ENCODE data around the gene ADCY6. TPM values are rescaled to one million over a fixed set of nuclear protein-coding genes. Genes with fewer than 3 reads are reported as not detected.

The ADCY6 gene
- total RNA-seq, 1 donor = 30.8 TPM

DNA sequence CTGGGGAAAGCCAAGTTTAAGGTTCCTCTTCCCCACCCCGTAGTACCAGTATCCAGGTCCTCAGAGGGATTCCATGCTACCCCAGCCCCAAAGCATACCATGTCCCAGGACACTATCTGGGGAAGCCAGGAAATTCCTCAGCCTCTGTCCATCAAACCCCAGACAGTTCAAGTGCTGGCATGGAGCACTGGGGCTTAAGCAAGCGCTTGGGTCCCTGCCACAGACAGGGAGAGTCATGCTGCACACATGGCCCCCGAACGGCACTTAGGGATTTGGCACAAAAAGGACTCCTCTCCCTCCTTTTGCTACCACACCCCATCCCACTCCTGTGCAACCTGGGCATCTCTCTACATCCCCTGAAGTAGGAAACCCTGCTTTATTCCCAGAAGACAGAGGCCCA is 21.8 kb downstream of the ADCY6 start:
- Histone ChIP-seq H3K27ac (ENCODE audit: low read depth, low read length) (no peak overlapping the region), H3K36me3 (ENCODE audit: insufficient read depth, low read length) (peaks cover 41% of the 10 kb centered on the region), H2AFZ (ENCODE audit: low read length) (no peak overlapping the region), H3K9me3 (ENCODE audit: low read depth, low read length) (no peaks in the 10 kb centered on the region), H3K4me3 (ENCODE audit: insufficient read depth, low read length) (no peak overlapping the region), H3K79me2 (ENCODE audit: insufficient read depth, low read length) (no peaks in the 10 kb centered on the region), H3K4me1 (ENCODE audit: insufficient read depth, low read length) (peaks cover 23% of the 10 kb centered on the region), H3K4me2 (ENCODE audit: insufficient read depth, low read length) (no peak overlapping the region), H3K27me3 (ENCODE audit: insufficient read depth, low read length) (no peaks in the 10 kb centered on the region), H4K20me1 (ENCODE audit: insufficient read depth, low read length) (peaks cover 22% of the 10 kb centered on the region)
- DNase-seq (ENCODE audit: insufficient read length, low spot score, missing footprints) = peak; percentile 46
- TF ChIP-seq, protein P1, sequence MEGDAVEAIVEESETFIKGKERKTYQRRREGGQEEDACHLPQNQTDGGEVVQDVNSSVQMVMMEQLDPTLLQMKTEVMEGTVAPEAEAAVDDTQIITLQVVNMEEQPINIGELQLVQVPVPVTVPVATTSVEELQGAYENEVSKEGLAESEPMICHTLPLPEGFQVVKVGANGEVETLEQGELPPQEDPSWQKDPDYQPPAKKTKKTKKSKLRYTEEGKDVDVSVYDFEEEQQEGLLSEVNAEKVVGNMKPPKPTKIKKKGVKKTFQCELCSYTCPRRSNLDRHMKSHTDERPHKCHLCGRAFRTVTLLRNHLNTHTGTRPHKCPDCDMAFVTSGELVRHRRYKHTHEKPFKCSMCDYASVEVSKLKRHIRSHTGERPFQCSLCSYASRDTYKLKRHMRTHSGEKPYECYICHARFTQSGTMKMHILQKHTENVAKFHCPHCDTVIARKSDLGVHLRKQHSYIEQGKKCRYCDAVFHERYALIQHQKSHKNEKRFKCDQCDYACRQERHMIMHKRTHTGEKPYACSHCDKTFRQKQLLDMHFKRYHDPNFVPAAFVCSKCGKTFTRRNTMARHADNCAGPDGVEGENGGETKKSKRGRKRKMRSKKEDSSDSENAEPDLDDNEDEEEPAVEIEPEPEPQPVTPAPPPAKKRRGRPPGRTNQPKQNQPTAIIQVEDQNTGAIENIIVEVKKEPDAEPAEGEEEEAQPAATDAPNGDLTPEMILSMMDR (IDR thresholded peaks at IDR 0.05; ENCODE audit: extremely low read depth, low read depth, low read length) = no peak

DNA sequence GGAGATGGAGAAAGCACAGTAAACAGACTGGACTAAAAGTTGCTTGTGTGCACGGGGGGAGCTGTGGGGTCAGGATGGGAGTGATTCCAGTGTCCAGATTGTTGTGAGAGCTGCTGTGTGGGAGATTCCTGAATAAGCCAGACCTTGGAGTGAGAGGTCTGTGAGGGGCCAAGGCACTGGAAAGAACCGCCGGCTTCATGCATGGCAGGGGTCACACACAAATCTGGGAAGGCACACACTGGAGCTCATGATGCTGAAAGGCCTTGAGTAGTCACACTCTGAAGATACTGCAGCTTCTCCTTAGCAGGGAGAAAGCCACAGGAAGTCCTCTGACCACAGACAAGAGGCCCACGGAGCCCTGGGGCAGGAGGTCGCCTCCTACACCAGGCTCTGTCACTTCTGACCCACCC is 23.1 kb downstream of the ADCY6 start:
- Histone ChIP-seq H3K79me2 (ENCODE audit: insufficient read depth, low read length) (no peaks in the 10 kb centered on the region), H3K4me3 (ENCODE audit: insufficient read depth, low read length) (no peak overlapping the region), H3K4me2 (ENCODE audit: insufficient read depth, low read length) (peak overlapping the region; percentile 24), H3K4me1 (ENCODE audit: insufficient read depth, low read length) (peaks cover 23% of the 10 kb centered on the region), H3K27me3 (ENCODE audit: insufficient read depth, low read length) (no peaks in the 10 kb centered on the region), H3K27ac (ENCODE audit: low read depth, low read length) (peak overlapping the region; percentile 13), H2AFZ (ENCODE audit: low read length) (no peak overlapping the region), H3K9me3 (ENCODE audit: low read depth, low read length) (no peaks in the 10 kb centered on the region), H4K20me1 (ENCODE audit: insufficient read depth, low read length) (peaks cover 18% of the 10 kb centered on the region), H3K36me3 (ENCODE audit: insufficient read depth, low read length) (peaks cover 28% of the 10 kb centered on the region)
- peak; percentile 54 for DNase-seq (ENCODE audit: insufficient read length, low spot score, missing footprints)
- TF ChIP-seq, protein P1 (IDR thresholded peaks at IDR 0.05; ENCODE audit: extremely low read depth, low read depth, low read length) = no peak

DNA sequence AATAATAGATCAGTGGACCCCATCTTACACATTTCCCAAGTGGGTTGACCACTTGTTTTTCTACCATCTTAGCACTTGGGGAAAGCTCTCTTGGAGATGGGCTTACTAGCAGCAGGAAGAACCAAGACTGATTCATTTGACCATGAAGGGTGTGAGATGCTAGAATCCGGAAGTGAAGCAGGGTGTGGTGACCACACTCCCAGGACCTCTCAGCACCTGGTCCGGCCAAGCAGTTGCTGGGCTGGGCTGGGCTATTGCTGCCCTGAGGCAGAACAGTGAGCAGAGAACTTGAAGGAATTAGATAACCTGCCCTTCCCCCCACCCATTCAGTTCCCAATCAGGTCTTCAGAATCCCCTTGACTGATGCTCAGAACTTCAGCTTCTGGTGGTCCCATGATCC is 24.4 kb downstream of the ADCY6 start:
- DNase-seq (ENCODE audit: insufficient read length, low spot score, missing footprints) = no peak
- no peak overlapping the region for H3K4me3 ChIP-seq (ENCODE audit: insufficient read depth, low read length)
- H3K36me3 ChIP-seq (ENCODE audit: insufficient read depth, low read length) = peaks cover 22% of the 10 kb centered on the region
- peaks cover 18% of the 10 kb centered on the region for H4K20me1 ChIP-seq (ENCODE audit: insufficient read depth, low read length)
- no peak overlapping the region for H3K4me2 ChIP-seq (ENCODE audit: insufficient read depth, low read length)
- no peaks in the 10 kb centered on the region for H3K79me2 ChIP-seq (ENCODE audit: insufficient read depth, low read length)
- TF ChIP-seq, protein P1 (IDR thresholded peaks at IDR 0.05; ENCODE audit: extremely low read depth, low read depth, low read length) = no peak
- no peaks in the 10 kb centered on the region for H3K9me3 ChIP-seq (ENCODE audit: low read depth, low read length)
- no peak overlapping the region for H3K27ac ChIP-seq (ENCODE audit: low read depth, low read length)
- H2AFZ ChIP-seq (ENCODE audit: low read length) = no peak overlapping the region
- no peaks in the 10 kb centered on the region for H3K27me3 ChIP-seq (ENCODE audit: insufficient read depth, low read length)
- H3K4me1 ChIP-seq (ENCODE audit: insufficient read depth, low read length) = peaks cover 23% of the 10 kb centered on the region

DNA sequence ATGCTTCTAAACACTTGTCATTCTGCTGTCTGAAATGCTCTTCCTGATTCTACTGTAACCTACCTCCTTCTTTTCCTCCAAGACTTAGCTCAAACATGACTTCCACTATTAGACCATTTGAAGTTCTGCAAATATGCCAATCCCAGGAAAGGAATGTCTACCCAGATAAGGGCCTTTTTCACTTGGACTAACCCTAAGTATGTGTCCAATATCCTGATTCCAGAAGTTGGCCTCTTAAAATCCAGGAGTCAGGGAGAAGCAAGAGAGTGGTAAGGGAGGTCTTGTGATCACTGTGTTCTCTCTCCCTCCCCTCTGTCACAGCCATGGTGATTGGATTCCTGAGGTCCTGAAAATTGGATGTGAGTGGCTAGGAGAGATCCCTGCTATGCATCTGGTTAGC is 30.2 kb downstream of the ADCY6 start:
- Histone ChIP-seq H3K4me1 (ENCODE audit: insufficient read depth, low read length) (no peaks in the 10 kb centered on the region), H2AFZ (ENCODE audit: low read length) (no peak overlapping the region), H3K79me2 (ENCODE audit: insufficient read depth, low read length) (no peaks in the 10 kb centered on the region), H3K9me3 (ENCODE audit: low read depth, low read length) (no peaks in the 10 kb centered on the region), H3K36me3 (ENCODE audit: insufficient read depth, low read length) (no peaks in the 10 kb centered on the region), H3K4me3 (ENCODE audit: insufficient read depth, low read length) (no peak overlapping the region), H3K27ac (ENCODE audit: low read depth, low read length) (no peak overlapping the region), H3K4me2 (ENCODE audit: insufficient read depth, low read length) (no peak overlapping the region), H3K27me3 (ENCODE audit: insufficient read depth, low read length) (no peaks in the 10 kb centered on the region), H4K20me1 (ENCODE audit: insufficient read depth, low read length) (no peaks in the 10 kb centered on the region)
- TF ChIP-seq, protein P1 (IDR thresholded peaks at IDR 0.05; ENCODE audit: extremely low read depth, low read depth, low read length) = no peak
- DNase-seq (ENCODE audit: insufficient read length, low spot score, missing footprints) = no peak

Measured in osteoblast (primary cell).